Testis (tissue), 2 donors: ENCODE data around the gene SEMA5A.

Experiments
- CTCF ChIP-seq, 3 experiments: fragments of 450-650 bp in 2 of 3; fragments of 200-600 bp in 1 of 3; sonication (generic) in 1 of 3; IDR thresholded peaks; one replicate each; pipeline ENCODE4 v1.5.1; 2016 to 2019; ENCODE audit warnings: antibody characterized with exemption in 3 of 3, mild to moderate bottlenecking in 2 of 3, moderate library complexity in 1 of 3
- POLR2A ChIP-seq: fragments of 450-650 bp; IDR thresholded peaks from one replicate; pipeline ENCODE4 v1.6.1; 2017; ENCODE audit warnings: antibody characterized with exemption, mild to moderate bottlenecking, moderate library complexity

DNA sequence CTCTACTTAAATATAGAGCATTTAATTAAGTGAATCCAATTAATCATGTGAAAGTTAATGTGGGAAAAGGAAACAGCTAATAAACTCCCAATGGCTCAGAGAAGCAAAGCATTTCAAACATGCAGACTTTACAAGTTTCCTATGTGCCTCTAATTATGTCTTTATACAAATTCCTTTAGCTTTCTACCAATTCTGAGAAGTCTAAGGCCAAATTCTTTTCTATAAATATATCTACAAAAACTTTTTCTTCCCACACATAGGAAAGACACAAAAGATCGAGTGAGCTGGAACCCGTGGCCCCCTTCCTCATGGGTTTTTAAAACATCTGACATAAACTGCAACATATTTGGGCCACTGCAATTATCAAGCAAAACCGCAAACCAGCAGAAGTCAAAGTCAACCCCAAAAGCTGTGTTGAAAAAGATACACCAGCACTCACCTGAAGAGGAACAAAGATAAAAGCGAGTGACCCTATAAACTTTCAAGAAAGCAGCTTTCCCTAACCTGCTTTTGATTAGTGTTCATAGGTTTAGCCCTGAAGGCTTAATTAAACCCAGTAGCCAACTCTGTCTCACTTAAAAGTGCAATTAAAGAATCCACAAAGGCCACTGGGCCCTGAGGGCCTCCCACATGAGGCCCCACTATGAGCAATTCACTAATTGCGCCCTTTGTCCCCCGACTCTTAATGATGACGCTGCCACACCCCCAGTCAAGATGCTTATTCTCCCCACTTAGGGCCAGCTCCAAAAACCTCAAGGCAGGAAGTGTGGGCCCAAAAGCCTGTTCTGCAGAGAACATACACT, 12.1 kb downstream of the SEMA5A start:
- no peak for TF ChIP-seq CTCF (IDR thresholded peaks at IDR 0.05)
- TF ChIP-seq POLR2A = no peak
